ENCODE results near the gene ZNF592. TPM values are rescaled to one million over a fixed set of nuclear protein-coding genes. Genes with fewer than 3 reads are reported as not detected.

Gene ZNF592
- total RNA-seq, 1 donor from 2014 or later: 13.3 TPM

GRCh38 chr15:84845631-84846030, 97.2 kb downstream of the ZNF592 start:
- DNase-seq (ENCODE audit: low read depth): peak; percentile 46

- no peak for DNase-seq (ENCODE audit: low read depth)
These were observed 97.9 kb downstream of the ZNF592 start for GRCh38 chr15:84846269-84846668.

GRCh38 chr15:84847382-84847781, 99.0 kb downstream of the ZNF592 start:
- DNase-seq (ENCODE audit: low read depth): no peak

GRCh38 chr15:84852212-84852611, 103.8 kb downstream of the ZNF592 start:
- DNase-seq (ENCODE audit: low read depth): no peak

- no peak for DNase-seq (ENCODE audit: low read depth)
These were observed 106.7 kb downstream of the ZNF592 start for GRCh38 chr15:84855136-84855535.

- no peak for DNase-seq (ENCODE audit: low read depth)
These were observed 107.4 kb downstream of the ZNF592 start for GRCh38 chr15:84855765-84856164.

Other genes starting within 250 kb of the ZNF592 start
- gene ZSCAN2, start 147.6 kb upstream of the ZNF592 start, total RNA-seq: 13.3 and 20.1 TPM in 2 replicates
- gene WDR73, start 94.3 kb upstream of the ZNF592 start, total RNA-seq: 18.9 and 24.5 TPM in 2 replicates
- 1.7 and 4.9 TPM in 2 replicates for gene NMB, start 90.4 kb upstream of the ZNF592 start, total RNA-seq
- gene SEC11A, start 32.5 kb upstream of the ZNF592 start, total RNA-seq: 178 and 182 TPM in 2 replicates
- gene ALPK3, start 68.8 kb downstream of the ZNF592 start, total RNA-seq: 172 and 190 TPM in 2 replicates
- gene SLC28A1, start 136.1 kb downstream of the ZNF592 start, total RNA-seq: not detected in 2 replicates
- gene PDE8A, start 233.3 kb downstream of the ZNF592 start, total RNA-seq: 6.8 and 18.4 TPM in 2 replicates

Measured in myocyte (in vitro differentiated cells).